ENCODE measurements around the gene PRSS27.
"Not testable (repeated sequence)": the region's sequence is repeated elsewhere in the genome, so short reads cannot be mapped to it uniquely, and the experiment has no call there.

Gene PRSS27

DNA sequence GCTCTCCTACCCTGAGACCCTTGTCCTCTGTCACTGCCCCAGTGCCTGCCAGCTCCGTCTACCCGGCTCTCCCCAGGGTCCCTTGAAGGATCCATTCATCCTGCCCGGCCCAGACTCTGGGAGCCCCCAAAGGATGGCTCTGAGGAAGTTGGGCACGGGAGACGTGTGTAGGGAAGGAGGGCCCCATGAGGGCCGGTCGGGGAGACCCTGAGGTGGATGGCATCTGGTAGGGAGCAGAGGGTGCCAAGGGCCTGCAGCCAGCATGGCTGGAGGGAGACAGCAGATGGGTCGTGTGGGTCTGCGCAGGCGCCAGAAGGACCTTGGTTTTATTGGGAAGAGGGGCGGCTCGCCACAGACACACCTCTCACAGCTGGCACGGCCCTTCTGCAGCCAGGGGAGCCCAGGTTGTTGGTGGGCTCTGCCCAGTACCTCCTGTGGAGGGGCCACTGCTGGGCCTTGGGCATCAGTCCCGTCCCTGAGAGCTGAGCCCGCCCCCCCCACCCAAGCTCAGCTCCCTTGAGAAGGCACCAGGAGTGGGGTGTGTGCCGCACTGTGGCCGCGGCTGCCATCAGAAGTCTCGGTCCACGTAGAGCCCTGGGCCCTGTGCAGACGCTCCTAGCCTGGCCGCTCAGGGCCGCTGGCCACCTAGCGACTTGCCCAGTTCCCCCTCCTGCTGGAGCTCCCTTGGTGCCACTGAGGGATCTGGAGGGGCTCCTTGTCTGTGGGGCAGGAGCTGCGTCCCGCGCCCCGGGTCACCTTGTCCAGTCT is 21.7 kb downstream of the PRSS27 start:
- ChIA-PET CTCF (interaction anchor here (0.7 kb wide), 1 partner anchor 16 kb away, joined by 3 read pairs; the partner anchor contains the start of gene KCTD5), POLR2A (ENCODE audit: low non-redundant PET) (no interaction called here)
- DNase-seq (ENCODE audit: low spot score) = no peak
- TF ChIP-seq, protein P1, sequence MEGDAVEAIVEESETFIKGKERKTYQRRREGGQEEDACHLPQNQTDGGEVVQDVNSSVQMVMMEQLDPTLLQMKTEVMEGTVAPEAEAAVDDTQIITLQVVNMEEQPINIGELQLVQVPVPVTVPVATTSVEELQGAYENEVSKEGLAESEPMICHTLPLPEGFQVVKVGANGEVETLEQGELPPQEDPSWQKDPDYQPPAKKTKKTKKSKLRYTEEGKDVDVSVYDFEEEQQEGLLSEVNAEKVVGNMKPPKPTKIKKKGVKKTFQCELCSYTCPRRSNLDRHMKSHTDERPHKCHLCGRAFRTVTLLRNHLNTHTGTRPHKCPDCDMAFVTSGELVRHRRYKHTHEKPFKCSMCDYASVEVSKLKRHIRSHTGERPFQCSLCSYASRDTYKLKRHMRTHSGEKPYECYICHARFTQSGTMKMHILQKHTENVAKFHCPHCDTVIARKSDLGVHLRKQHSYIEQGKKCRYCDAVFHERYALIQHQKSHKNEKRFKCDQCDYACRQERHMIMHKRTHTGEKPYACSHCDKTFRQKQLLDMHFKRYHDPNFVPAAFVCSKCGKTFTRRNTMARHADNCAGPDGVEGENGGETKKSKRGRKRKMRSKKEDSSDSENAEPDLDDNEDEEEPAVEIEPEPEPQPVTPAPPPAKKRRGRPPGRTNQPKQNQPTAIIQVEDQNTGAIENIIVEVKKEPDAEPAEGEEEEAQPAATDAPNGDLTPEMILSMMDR (conservative IDR thresholded peaks at IDR 0.05; ENCODE audit: low read depth) = no peak
- no peak overlapping the region for H3K27ac ChIP-seq

DNA sequence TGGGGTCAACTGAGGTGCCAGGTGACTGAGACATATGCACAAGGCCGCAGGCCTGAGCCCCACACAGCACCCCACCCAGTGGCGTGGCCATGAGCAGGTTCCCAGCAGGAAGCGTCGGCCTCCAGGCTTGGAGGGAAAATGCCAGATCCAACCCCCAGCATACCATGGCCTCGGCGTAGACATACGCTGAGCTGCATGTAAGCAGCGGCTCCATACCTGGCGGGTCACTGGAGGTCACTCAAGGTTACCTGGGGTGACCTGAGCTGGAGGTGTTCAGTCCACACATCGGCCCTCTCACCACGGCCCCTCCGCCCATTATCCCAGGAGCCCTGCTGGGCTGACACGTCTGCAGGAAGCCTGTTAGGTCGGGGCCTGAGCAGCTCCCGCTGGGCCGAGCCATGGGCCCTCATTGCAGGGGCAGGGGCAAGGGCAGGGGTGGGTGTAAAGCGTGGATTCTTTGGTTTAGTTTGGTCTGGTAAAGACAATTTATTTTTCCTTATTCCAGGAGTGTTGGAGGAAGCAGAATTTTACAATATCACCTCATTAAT is 22.5 kb downstream of the PRSS27 start:
- ChIA-PET CTCF (interaction anchor here (0.5 kb wide), 1 partner anchor 110 kb away, joined by 3 read pairs; no protein-coding TSS in a partner anchor), POLR2A (ENCODE audit: low non-redundant PET) (no interaction called here)
- no peak for DNase-seq (ENCODE audit: low spot score)
- TF ChIP-seq, protein P1 (conservative IDR thresholded peaks at IDR 0.05; ENCODE audit: low read depth) = no peak
- no peak overlapping the region for H3K27ac ChIP-seq

DNA sequence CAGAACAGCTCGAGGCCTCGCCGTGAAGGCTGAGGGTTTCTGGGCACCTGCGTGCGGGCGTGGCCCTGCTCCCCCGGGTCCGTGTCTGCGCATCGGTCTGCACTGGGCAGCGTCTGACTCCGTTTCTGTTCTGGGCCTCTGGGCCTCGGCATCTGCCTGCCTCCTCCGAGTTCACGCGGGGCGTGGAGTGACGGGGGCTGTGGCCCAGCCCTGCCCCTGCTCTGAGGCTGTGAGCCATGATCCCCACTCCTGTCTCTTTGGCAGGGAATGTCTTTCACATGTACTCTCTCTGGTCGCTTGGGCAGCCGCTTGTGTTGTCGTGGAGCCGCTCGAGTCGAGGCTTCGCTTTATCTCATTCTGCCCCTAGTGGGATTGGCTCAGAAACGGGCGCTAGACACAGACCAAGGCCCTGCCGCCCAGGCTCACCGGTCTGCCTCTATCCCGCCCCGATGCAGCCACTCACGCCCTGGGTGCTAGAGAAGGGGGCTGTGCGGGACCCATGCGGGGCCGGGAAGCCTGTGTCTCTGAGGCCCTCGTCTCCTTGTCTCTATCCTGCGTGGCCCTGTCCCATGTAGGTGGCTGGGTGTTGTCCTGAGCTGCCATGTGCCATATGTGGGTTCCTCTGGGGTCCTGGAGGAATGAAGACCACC is 23.3 kb downstream of the PRSS27 start:
- POLR2A ChIA-PET (ENCODE audit: low non-redundant PET); CTCF ChIA-PET; DNase-seq (ENCODE audit: low spot score); H3K27ac ChIP-seq: not testable (repeated sequence)

DNA sequence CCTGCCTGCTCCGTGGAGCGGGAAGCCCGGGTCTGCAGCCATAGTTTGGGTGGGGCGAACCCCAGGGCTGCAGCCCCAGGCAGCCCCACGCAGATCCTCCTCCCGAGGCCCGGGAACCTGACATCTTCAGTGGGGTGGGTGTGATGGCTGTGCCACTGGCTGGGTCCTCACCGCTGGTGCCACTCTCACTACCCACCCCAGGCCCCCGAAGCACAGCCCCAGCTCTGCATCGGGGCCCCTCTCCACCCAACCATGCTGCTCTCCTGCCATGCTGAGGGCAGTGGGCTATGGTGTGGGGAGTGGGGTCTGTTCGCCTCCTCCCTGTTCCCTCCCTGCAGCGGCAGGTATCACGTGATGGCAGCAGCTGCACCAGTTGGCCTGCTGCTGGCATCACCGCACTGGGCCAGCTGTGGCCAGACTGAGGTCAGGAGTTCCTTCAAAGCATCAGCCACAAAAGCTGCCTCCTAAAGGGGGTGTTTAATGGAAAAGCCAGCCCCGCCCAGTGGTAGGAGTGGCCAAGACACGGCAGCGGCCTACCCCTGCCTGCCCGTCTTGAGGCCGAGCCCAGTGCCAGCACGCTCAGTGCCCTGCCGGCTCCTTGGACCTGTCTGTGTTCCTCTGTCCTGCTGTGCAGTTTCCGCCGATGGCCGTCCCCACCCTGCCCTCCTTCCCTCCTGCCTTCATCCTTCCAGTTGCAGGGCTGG is 26.9 kb downstream of the PRSS27 start:
- no peak overlapping the region; the same call in 1 of the 2 replicates for H3K27ac ChIP-seq
- POLR2A ChIA-PET (ENCODE audit: low non-redundant PET) = no interaction called here
- TF ChIP-seq, protein P1 (conservative IDR thresholded peaks at IDR 0.05; ENCODE audit: low read depth) = no peak
- no peak for DNase-seq (ENCODE audit: low spot score)
- CTCF ChIA-PET = interaction anchor here (0.6 kb wide), 1 partner anchor 22 kb away, joined by 4 read pairs; no protein-coding TSS in a partner anchor

DNA sequence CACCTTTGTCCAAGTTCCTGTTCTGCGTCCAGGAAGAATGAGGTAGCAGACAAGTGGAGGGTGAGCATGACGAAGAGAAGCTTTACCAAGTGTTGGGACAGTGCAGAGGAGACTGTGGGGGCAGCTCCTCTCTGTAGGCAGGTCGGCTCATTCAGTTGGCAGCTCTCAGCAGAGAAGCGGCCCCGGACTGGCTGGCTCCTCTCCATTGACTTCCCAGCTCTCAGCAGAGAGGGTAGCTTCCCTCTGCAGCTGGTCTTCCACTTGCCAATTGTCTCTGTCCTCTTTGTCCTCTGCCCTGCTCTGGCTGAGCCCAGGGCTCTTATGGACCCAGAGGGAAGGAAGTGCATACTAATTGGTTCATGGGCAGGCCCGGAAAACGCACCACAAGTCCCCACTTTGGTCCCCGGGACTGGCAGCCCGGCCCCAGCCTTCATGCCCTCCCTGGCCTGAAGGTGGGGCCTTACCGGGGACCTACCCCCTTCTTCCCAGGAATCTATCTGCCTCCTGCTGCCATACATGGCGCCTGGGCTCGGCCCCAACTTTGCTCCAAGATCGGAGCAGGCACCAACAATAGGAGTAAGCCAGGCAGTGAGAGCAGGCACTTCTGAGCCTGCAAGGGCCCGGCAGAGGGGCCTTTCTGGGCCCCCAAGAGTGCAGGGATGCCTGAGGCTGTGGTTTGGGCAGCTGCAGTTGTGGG is 27.6 kb downstream of the PRSS27 start:
- ChIA-PET CTCF (no interaction called here), POLR2A (ENCODE audit: low non-redundant PET) (no interaction called here)
- peak overlapping the region; percentile 12 for H3K27ac ChIP-seq

DNA sequence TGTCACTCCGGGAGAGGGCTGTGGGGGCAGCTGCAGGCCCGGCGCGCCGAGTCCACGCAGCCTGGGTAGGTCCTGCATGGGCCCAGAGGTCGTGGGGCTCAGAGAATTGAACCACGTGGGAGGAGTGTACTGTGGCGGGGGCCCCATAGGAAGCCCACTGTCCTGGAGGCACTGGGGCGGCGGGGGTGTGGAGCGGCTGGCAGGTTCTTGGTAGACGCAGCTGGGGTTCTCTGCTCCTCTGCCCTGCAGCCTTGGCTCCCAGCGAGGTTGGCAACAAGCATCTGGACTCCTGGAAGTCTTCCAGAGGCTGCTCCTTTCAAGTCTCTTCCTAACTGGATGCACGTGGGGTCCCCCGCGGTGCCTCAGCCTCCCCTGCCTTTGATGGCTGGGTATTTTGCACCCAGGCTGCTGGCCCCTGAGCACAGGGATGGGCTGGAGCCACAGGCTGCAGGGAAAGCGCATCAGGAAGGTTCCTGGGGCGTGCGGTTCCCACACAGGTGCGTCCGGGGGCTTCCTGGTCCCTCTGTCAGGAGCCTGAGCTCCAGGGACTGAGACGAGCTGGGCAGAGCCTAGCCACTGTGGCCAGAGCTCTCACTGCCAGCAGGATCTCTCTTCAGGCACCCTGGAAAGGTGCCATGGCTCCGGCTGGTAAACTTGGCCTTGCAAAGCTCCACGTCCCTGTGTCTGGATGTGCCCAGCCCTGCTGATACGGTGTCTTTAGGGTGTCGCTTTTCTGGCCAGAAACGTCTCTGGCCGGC is 28.4 kb downstream of the PRSS27 start:
- DNase-seq (ENCODE audit: low spot score) = no peak
- ChIA-PET CTCF (no interaction called here), POLR2A (ENCODE audit: low non-redundant PET) (no interaction called here)
- TF ChIP-seq, protein P1 (conservative IDR thresholded peaks at IDR 0.05; ENCODE audit: low read depth) = no peak
- peak overlapping the region; percentile 12 for H3K27ac ChIP-seq

More for the DNA sequence above, 27.6 kb downstream of the PRSS27 start:
- TF ChIP-seq, protein P1 (conservative IDR thresholded peaks at IDR 0.05; ENCODE audit: low read depth) = no peak
- no peak for DNase-seq (ENCODE audit: low spot score)
